CD4-positive, alpha-beta T cell (primary cell): ENCODE measurements around the gene USF2. TPM values are rescaled to one million over a fixed set of nuclear protein-coding genes. Genes with fewer than 3 reads are reported as not detected.
"Not testable (repeated sequence)": the region's sequence is repeated elsewhere in the genome, so short reads cannot be mapped to it uniquely, and the experiment has no call there.

Experiments used
- ATAC-seq: fragments of 200-7000 bp; cut with Tn5 transposase; one replicate; pipeline ENCODE4 v1.10.0; 2022; ENCODE audit warnings: mild to moderate bottlenecking; ENCODE audit not compliant: poor library complexity
- CTCF ChIA-PET: fragments of 350-600 bp; sonication (Branson Sonifier 250); formaldehyde crosslinking; loops from one replicate; lab custom pipeline; 2021; ENCODE audit warnings: antibody characterized with exemption, inconsistent platforms; lab: Charles Lee
- POLR2A ChIA-PET: fragments of 350-600 bp; sonication (Branson Sonifier 250); formaldehyde crosslinking; loops from one replicate; lab custom pipeline; 2021; ENCODE audit warnings: antibody characterized with exemption, inconsistent platforms; lab: Charles Lee
- DNase-seq, 14 experiments: peaks; one replicate each; pipeline ENCODE4 v3.0.0-alpha.2; 2013 to 2020; ENCODE audit warnings: mixed read lengths in 2 of 14
- H3K27ac ChIP-seq, 2 donors: one replicate each; pipeline versions ENCODE4 v1.5.1 to v1.7.0; 2013; ENCODE audit warnings: low read length in 2 of 2, low read depth in 1 of 2, mild to moderate bottlenecking in 1 of 2
- H3K27me3 ChIP-seq, 2 experiments: 1 replicate in 1 of 2; 2 replicates in 1 of 2; pipeline versions ENCODE4 v1.6.1 to v1.7.0; 2013; ENCODE audit warnings: low read length in 2 of 2, control low read depth in 1 of 2, mild to moderate bottlenecking in 1 of 2, moderate library complexity in 1 of 2; ENCODE audit not compliant: insufficient read depth in 2 of 2, control insufficient read depth in 1 of 2
- H3K36me3 ChIP-seq: one replicate; pipeline ENCODE4 v1.6.1; 2013; ENCODE audit warnings: low read length, control low read depth; ENCODE audit not compliant: insufficient read depth
- H3K4me1 ChIP-seq: one replicate; pipeline ENCODE4 v1.6.1; 2013; ENCODE audit warnings: low read length, control low read depth; ENCODE audit not compliant: insufficient read depth
- H3K4me3 ChIP-seq: one replicate; pipeline ENCODE4 v1.5.1; 2013; ENCODE audit warnings: mild to moderate bottlenecking, low read length, moderate library complexity
- H3K9me3 ChIP-seq, 2 experiments: 1 replicate in 1 of 2; 2 replicates in 1 of 2; pipeline versions ENCODE4 v1.6.1 to v1.7.0; 2013; ENCODE audit warnings: low read length in 2 of 2, mild to moderate bottlenecking in 2 of 2, control low read depth in 1 of 2, moderate library complexity in 1 of 2; ENCODE audit not compliant: control insufficient read depth in 1 of 2, insufficient read depth in 1 of 2
- H3K27ac Mint-ChIP-seq: one replicate; pipeline ENCODE4 v1.8.0; 2020; ENCODE audit warnings: mixed read lengths
- H3K27me3 Mint-ChIP-seq: one replicate; pipeline ENCODE4 v1.8.0; 2021; ENCODE audit warnings: mixed read lengths
- H3K36me3 Mint-ChIP-seq: one replicate; pipeline ENCODE4 v1.8.0; 2021; ENCODE audit warnings: low read depth, mixed read lengths
- H3K4me1 Mint-ChIP-seq: one replicate; pipeline ENCODE4 v1.8.0; 2021; ENCODE audit warnings: low read depth, mixed read lengths
- H3K4me3 Mint-ChIP-seq: one replicate; pipeline ENCODE4 v1.8.0; 2020; ENCODE audit warnings: mild to moderate bottlenecking, mixed read lengths
- H3K9me3 Mint-ChIP-seq: one replicate; pipeline ENCODE4 v1.8.0; 2020; ENCODE audit warnings: mixed read lengths
- CTCF ChIP-seq: fragments of 200-600 bp; IDR thresholded peaks from one replicate; pipeline ENCODE4 v1.8.0; 2022; ENCODE audit warnings: antibody characterized with exemption, mild to moderate bottlenecking
- intact Hi-C, 2 experiments: fragments of 100-400 bp; cut with DNase I in 1 of 2; cut with micrococcal nuclease in 1 of 2; formaldehyde crosslinking; loops; one replicate each; pipeline versions ENCODE4 v1.15.1 to v1.9.0; 2023 to 2025; cut with DNase I, micrococcal nuclease
- total RNA-seq, 174 experiments: library from RNA in 2 of 174; stranded (reverse) in 2 of 174; gene quantifications; one replicate each; pipeline ENCODE4 v1.2.3 and lab custom pipeline; 2021 to 2026

Gene USF2
- total RNA-seq, 2 experiments from 2014 or later, result 335 to 344 TPM

- CTCF ChIA-PET, result no interaction called here
- Mint-ChIP-seq H3K36me3 (no peaks in the 10 kb centered on the region), H3K4me1 (no peaks in the 10 kb centered on the region), H3K4me3 (no peak overlapping the region), H3K27ac (no peak overlapping the region), H3K9me3 (no peaks in the 10 kb centered on the region), H3K27me3 (peaks cover 32% of the 10 kb centered on the region)
- no peak overlapping the region for H3K4me3 ChIP-seq
- H3K9me3 ChIP-seq, result no peaks in the 10 kb centered on the region
- H3K36me3 ChIP-seq, result no peaks in the 10 kb centered on the region
- no peak overlapping the region for H3K27ac ChIP-seq
- DNase-seq (no peak), ATAC-seq (no peak)
- H3K4me1 ChIP-seq, result peaks cover 9% of the 10 kb centered on the region
- TF ChIP-seq CTCF, result no peak
- intact Hi-C loops, result no loop called here
- POLR2A ChIA-PET, result no interaction called here
- peaks cover 3 to 6% of the 10 kb centered on the region in 2 experiments for H3K27me3 ChIP-seq
Measured at GRCh38 chr19:35285095-35285449, 16.3 kb downstream of the USF2 start.

GRCh38 chr19:35285465-35285864 lies 16.7 kb downstream of the USF2 start:
- intact Hi-C loops, H3K36me3 ChIP-seq, ATAC-seq, H3K27ac ChIP-seq, H3K27ac Mint-ChIP-seq, H3K4me3 Mint-ChIP-seq, DNase-seq, H3K9me3 ChIP-seq, H3K27me3 ChIP-seq, H3K36me3 Mint-ChIP-seq, H3K4me1 Mint-ChIP-seq, POLR2A ChIA-PET, H3K4me1 ChIP-seq, H3K4me3 ChIP-seq, H3K9me3 Mint-ChIP-seq, CTCF ChIA-PET: not testable (repeated sequence)
- peaks cover 32% of the 10 kb centered on the region for H3K27me3 Mint-ChIP-seq

- intact Hi-C loops, DNase-seq: not testable (repeated sequence)
Measured at GRCh38 chr19:35286101-35286500, 17.3 kb downstream of the USF2 start.

GRCh38 chr19:35287713-35288112 lies 19.0 kb downstream of the USF2 start:
- intact Hi-C loops, result no loop called here
- ATAC-seq (no peak), DNase-seq (no peak)
- no peak for TF ChIP-seq CTCF
- CTCF ChIA-PET, result no interaction called here
- Mint-ChIP-seq H3K27ac (no peak overlapping the region), H3K4me1 (no peaks in the 10 kb centered on the region), H3K36me3 (no peaks in the 10 kb centered on the region), H3K4me3 (no peak overlapping the region), H3K27me3 (peaks cover 20% of the 10 kb centered on the region), H3K9me3 (no peaks in the 10 kb centered on the region)
- H3K27ac ChIP-seq, result no peak overlapping the region
- H3K36me3 ChIP-seq, result no peaks in the 10 kb centered on the region
- H3K4me3 ChIP-seq, result no peak overlapping the region
- no peaks in the 10 kb centered on the region for H3K9me3 ChIP-seq
- H3K4me1 ChIP-seq, result no peaks in the 10 kb centered on the region
- POLR2A ChIA-PET, result no interaction called here
- H3K27me3 ChIP-seq, result peaks cover 0 to 6% of the 10 kb centered on the region in 2 experiments

More at GRCh38 chr19:35286101-35286500, 17.3 kb downstream of the USF2 start:
- H3K27me3 ChIP-seq, H3K36me3 ChIP-seq, H3K36me3 Mint-ChIP-seq, H3K27ac Mint-ChIP-seq, H3K27ac ChIP-seq, H3K9me3 Mint-ChIP-seq, ATAC-seq, CTCF ChIA-PET, H3K4me1 Mint-ChIP-seq, H3K4me3 Mint-ChIP-seq, H3K9me3 ChIP-seq, H3K4me3 ChIP-seq, H3K4me1 ChIP-seq: not testable (repeated sequence)
- peaks cover 30% of the 10 kb centered on the region for H3K27me3 Mint-ChIP-seq
- POLR2A ChIA-PET, result interaction anchor here (0.6 kb wide), 1 partner anchor 283 kb away, joined by 3 read pairs; no protein-coding TSS in a partner anchor
